Neutrophil (primary cell): Measurements from ENCODE around the gene TPO.
"Not testable (repeated sequence)": the region's sequence is repeated elsewhere in the genome, so short reads cannot be mapped to it uniquely, and the experiment has no call there.

Experiments used
- H3K27ac ChIP-seq: fragments of 200-600 bp; sonication (generic); 2 replicates; pipeline ENCODE4 v1.5.1; 2016; ENCODE audit warnings: mild to moderate bottlenecking, moderate library complexity
- H3K27me3 ChIP-seq: fragments of 200-600 bp; sonication (generic); 2 replicates; pipeline ENCODE4 v1.6.0; 2016; ENCODE audit warnings: mild to moderate bottlenecking
- H3K36me3 ChIP-seq: fragments of 200-600 bp; sonication (generic); 2 replicates; pipeline ENCODE4 v1.5.1; 2017
- H3K4me1 ChIP-seq, 2 experiments: fragments of 200-600 bp in 1 of 2; sonication (generic) in 1 of 2; 1 replicate in 1 of 2; 2 replicates in 1 of 2; pipeline versions ENCODE4 v1.5.1 to v1.6.1; 2013 to 2016; ENCODE audit warnings: low read depth in 1 of 2, low read length in 1 of 2, mild to moderate bottlenecking in 1 of 2, moderate library complexity in 1 of 2; ENCODE audit not compliant: control insufficient read depth in 1 of 2, insufficient read depth in 1 of 2
- H3K4me3 ChIP-seq, 2 experiments: fragments of 200-600 bp in 1 of 2; sonication (generic) in 1 of 2; 1 replicate in 1 of 2; 2 replicates in 1 of 2; pipeline ENCODE4 v1.5.1; 2013 to 2016; ENCODE audit warnings: low read depth in 1 of 2, low read length in 1 of 2, mild to moderate bottlenecking in 1 of 2, moderate library complexity in 1 of 2
- H3K9me3 ChIP-seq: fragments of 200-600 bp; sonication (generic); 2 replicates; pipeline ENCODE4 v1.5.1; 2016
- CTCF ChIP-seq: fragments of 200-600 bp; sonication (generic); IDR thresholded peaks from 2 replicates; pipeline ENCODE4 v1.5.1; 2016; ENCODE audit warnings: antibody characterized with exemption

TPO gene

DNA sequence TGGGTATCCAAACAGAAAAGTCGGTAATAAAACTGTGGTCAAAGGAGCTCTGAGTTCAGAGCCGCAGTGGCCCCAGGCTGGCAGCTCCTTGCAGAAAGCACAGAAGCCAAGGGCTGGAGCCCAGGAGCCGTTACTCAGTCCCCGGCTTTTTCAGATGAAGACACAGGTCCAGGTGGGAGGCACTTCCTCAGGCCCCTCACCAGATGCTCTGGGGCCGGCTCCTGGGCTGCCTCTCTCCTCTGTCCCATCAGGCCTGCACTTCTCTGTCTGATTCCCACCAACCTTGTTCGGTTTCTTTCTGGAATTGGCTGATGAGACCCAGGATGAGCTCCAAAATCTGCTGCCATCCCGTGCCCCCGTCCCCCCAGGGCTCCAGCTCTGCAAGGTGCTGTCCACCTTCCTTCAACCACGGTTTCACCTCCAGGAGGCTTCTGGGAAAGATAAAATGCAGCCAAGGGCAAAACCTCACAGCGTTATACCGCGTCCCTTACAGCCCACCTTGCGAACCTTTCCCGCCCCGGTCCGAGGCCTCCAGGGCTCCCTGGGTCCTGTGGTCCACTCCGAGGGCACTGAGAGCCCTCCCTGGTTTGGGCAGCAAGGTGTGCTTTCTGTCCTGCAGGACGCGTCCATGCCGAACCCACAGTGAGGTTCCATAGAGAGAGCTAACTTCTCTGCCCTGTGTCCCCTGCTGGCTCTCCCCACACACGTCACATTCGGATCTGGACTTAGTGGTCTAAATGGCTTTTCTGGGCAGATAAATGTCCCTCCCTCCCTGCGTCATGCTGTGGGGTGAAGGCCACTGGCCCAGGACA is 102.9 kb downstream of the TPO start:
- no peak for TF ChIP-seq CTCF
- no peaks in the 10 kb centered on the region for H3K27me3 ChIP-seq
- no peaks in the 10 kb centered on the region for H3K36me3 ChIP-seq
- no peaks in the 10 kb centered on the region for H3K4me1 ChIP-seq
- H3K9me3 ChIP-seq = no peaks in the 10 kb centered on the region
- no peak overlapping the region for H3K4me3 ChIP-seq
- H3K27ac ChIP-seq = no peak overlapping the region

GRCh38 chr2:1516798-1517060 is 103.5 kb downstream of the TPO start:
- Histone ChIP-seq H3K36me3 (no peaks in the 10 kb centered on the region), H3K27ac (no peak overlapping the region), H3K9me3 (no peaks in the 10 kb centered on the region), H3K27me3 (no peaks in the 10 kb centered on the region), H3K4me3 (no peak overlapping the region), H3K4me1 (no peaks in the 10 kb centered on the region)
- TF ChIP-seq CTCF = no peak

GRCh38 chr2:1517291-1517690 is 104.0 kb downstream of the TPO start:
- H3K36me3 ChIP-seq, H3K4me1 ChIP-seq, H3K27me3 ChIP-seq, H3K27ac ChIP-seq, H3K4me3 ChIP-seq, H3K9me3 ChIP-seq: not testable (repeated sequence)

DNA sequence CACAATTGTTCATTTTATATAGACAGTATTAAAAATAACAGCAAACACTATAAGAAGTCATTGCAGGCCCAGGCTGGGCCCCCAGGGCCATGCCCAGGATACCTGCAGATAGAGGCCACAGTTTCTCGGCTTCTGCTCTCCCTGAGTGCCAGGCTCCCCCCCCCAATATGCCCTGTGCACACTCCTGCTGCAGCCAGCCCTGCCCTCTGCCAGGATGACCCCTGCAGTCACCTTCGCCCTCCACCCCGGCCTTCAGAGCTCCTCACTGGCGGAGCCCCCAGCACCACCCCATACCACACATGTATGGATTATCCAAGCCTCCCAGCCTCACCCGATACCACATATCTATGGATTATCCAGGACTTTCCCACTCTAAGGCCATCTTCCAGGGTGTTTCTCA is 104.5 kb downstream of the TPO start:
- Histone ChIP-seq H3K4me3 (no peak overlapping the region), H3K27ac (no peak overlapping the region), H3K9me3 (no peaks in the 10 kb centered on the region), H3K27me3 (no peaks in the 10 kb centered on the region), H3K36me3 (no peaks in the 10 kb centered on the region), H3K4me1 (no peaks in the 10 kb centered on the region)
- TF ChIP-seq CTCF = no peak

DNA sequence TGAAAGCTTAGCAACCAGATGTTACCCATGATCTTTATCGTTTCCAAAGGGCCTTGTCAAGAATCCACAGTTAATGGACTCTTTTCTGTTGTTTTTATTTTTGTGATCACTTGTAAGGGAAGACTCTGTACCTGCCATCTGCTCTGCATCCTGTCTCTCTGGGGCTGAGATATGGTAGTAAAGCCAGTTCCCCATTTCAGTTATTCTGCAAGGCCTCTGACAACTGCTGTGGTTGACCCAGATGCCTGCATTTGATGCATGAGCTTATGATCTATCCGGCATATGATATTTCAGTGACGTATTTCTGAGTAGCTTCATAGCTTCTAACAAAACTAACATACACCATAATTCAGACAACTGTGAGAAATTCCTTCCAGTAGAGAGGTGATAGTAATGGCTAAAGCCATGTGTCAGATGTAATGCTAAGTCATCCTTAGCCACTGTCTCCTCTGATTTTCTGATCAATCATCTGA is 105.1 kb downstream of the TPO start:
- H3K4me3 ChIP-seq = no peak overlapping the region
- H3K27ac ChIP-seq = no peak overlapping the region
- no peaks in the 10 kb centered on the region for H3K27me3 ChIP-seq
- no peaks in the 10 kb centered on the region for H3K36me3 ChIP-seq
- TF ChIP-seq CTCF = no peak
- H3K4me1 ChIP-seq = no peaks in the 10 kb centered on the region
- H3K9me3 ChIP-seq = no peaks in the 10 kb centered on the region

DNA sequence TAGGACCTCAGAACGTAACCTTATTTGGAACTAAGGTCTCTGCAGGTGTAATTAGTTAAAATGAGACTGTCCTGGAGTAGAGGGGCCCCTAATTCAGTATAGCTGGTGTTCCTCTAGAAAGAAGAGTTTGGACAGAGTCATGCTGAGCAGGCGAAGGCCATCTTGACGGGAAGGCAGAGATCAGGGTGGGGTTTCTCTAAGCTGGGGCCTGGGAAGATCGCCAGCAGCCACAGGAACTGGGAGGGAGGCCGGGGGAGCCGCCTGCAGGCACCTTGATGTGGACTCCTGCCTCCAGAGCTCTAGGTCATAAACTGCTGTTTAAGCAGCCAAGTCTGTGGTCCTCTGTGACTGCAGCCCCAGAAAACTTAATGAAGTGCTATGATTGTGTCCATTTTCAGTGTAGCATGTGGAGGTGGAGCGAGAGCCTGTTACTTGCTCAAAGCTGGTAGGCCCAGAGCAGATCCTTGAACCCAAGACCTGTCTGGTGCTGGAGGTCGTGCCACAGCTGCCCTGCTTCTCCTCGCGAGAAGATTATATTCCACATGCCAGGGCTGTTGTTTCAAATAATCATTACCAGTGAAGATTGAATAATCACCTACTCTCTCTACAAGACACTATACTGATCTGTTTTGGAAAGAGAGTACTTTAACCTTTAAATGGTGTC is 105.7 kb downstream of the TPO start:
- Histone ChIP-seq H3K27me3 (no peaks in the 10 kb centered on the region), H3K27ac (no peak overlapping the region), H3K9me3 (no peaks in the 10 kb centered on the region), H3K4me1 (no peaks in the 10 kb centered on the region), H3K4me3 (no peak overlapping the region), H3K36me3 (no peaks in the 10 kb centered on the region)
- no peak for TF ChIP-seq CTCF
